Gastroesophageal sphincter (tissue), 4 donors: ENCODE results near the gene DYNC2H1. TPM values are rescaled to one million over a fixed set of nuclear protein-coding genes. Genes with fewer than 3 reads are reported as not detected.

ENCODE experiments used
- ATAC-seq: fragments of 150-250 bp; one replicate; pipeline ENCODE4 v1.9.1; 2016; ENCODE audit warnings: mild to moderate bottlenecking, moderate library complexity
- H3K27ac ChIP-seq, 4 donors: fragments of 200-600 bp; sonication (generic) in 3 of 4; 1 replicate in 3 of 4; 2 replicates in 1 of 4; pipeline ENCODE4 v1.5.1; 2016 to 2019
- H3K27me3 ChIP-seq: fragments of 200-600 bp; sonication (generic); one replicate; pipeline ENCODE4 v1.5.1; 2019
- H3K36me3 ChIP-seq, 2 donors: fragments of 200-600 bp; sonication (generic); one replicate each; pipeline ENCODE4 v1.5.1; 2019; ENCODE audit warnings: control low read depth in 1 of 2
- H3K4me1 ChIP-seq, 3 donors: fragments of 200-600 bp; sonication (generic); 1 replicate in 2 of 3; 2 replicates in 1 of 3; pipeline ENCODE4 v1.5.1; 2016 to 2019; ENCODE audit warnings: control low read depth in 2 of 3
- H3K4me3 ChIP-seq, 2 donors: fragments of 200-600 bp; sonication (generic); one replicate each; pipeline ENCODE4 v1.5.1; 2019; ENCODE audit warnings: mild to moderate bottlenecking in 1 of 2, moderate library complexity in 1 of 2
- H3K9me3 ChIP-seq, 3 donors: fragments of 200-600 bp; sonication (generic); one replicate each; pipeline ENCODE4 v1.5.1; 2017 to 2019; ENCODE audit warnings: control low read depth in 2 of 3
- EP300 ChIP-seq: sonication (generic); formaldehyde crosslinking; IDR thresholded peaks from one replicate; pipeline ENCODE4 v1.6.1; 2017; ENCODE audit warnings: antibody characterized with exemption, mild to moderate bottlenecking
- POLR2A ChIP-seq, 2 donors: fragments of 450-650 bp; IDR thresholded peaks; one replicate each; pipeline ENCODE4 v1.6.1; 2017; ENCODE audit warnings: antibody characterized with exemption in 2 of 2, mild to moderate bottlenecking in 2 of 2, moderate library complexity in 1 of 2
- POLR2AphosphoS5 ChIP-seq: sonication (generic); formaldehyde crosslinking; IDR thresholded peaks from one replicate; pipeline ENCODE4 v1.6.1; 2017; ENCODE audit warnings: antibody characterized with exemption
- WGBS, 2 donors: methylation state at CpG; one replicate each; pipeline ENCODE4 v1.1.5; 2018; ENCODE audit warnings: low coverage in 1 of 2; 5-methylcytosine and 5-hydroxymethylcytosine counted together
- total RNA-seq, 4 donors: library from RNA; depleted of rRNA; stranded (reverse); fragments of >200 nt; gene quantifications; one replicate each; pipeline ENCODE4 v1.1.0, GENCODE V29; 2016
- TF ChIP-seq, protein P1 (sequence below), 4 experiments: fragments of 200-600 bp in 2 of 4; fragments of 450-650 bp in 2 of 4; sonication (generic) in 1 of 4; IDR thresholded peaks; one replicate each; pipeline ENCODE4 v1.5.1; 2017 to 2019; ENCODE audit warnings: antibody characterized with exemption in 4 of 4, mild to moderate bottlenecking in 2 of 4, moderate library complexity in 2 of 4

Gene DYNC2H1
- total RNA-seq, 4 donors from 2014 or later = 11.5 to 26.7 (median 18.1) TPM

DNA sequence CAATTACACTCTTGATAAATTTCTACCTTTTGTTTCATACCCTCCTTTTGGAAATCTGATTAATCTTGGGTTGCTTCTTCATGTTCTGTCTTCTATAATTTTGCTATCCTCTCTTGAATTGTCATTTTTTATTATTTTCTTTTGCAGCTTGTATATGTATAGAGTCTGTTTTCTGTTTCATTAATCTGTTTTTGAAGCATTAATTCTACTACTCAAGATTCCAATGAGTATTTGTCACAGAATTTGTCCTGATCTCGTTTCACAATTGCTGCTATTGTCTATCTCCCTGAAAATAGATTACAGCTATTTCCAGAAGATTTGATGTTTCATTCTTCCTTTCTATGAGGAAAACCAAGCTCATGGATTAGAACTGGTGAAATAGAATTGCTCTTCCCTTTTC, 406.1 kb downstream of the DYNC2H1 start:
- Histone ChIP-seq H3K27me3 (no peaks in the 10 kb centered on the region), H3K36me3 (no peaks in the 10 kb centered on the region), H3K9me3 (peaks cover 0 to 6% (median 0%) of the 10 kb centered on the region in 3 donors), H3K27ac (no peak overlapping the region), H3K4me3 (no peak overlapping the region), H3K4me1 (no peaks in the 10 kb centered on the region)
- no peak for TF ChIP-seq EP300
- no peak for TF ChIP-seq POLR2AphosphoS5
- TF ChIP-seq POLR2A (IDR thresholded peaks at IDR 0.05) = no peak
- TF ChIP-seq, protein P1, sequence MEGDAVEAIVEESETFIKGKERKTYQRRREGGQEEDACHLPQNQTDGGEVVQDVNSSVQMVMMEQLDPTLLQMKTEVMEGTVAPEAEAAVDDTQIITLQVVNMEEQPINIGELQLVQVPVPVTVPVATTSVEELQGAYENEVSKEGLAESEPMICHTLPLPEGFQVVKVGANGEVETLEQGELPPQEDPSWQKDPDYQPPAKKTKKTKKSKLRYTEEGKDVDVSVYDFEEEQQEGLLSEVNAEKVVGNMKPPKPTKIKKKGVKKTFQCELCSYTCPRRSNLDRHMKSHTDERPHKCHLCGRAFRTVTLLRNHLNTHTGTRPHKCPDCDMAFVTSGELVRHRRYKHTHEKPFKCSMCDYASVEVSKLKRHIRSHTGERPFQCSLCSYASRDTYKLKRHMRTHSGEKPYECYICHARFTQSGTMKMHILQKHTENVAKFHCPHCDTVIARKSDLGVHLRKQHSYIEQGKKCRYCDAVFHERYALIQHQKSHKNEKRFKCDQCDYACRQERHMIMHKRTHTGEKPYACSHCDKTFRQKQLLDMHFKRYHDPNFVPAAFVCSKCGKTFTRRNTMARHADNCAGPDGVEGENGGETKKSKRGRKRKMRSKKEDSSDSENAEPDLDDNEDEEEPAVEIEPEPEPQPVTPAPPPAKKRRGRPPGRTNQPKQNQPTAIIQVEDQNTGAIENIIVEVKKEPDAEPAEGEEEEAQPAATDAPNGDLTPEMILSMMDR (IDR thresholded peaks at IDR 0.05) = no peak
- WGBS, 2 donors = 50 to 67% methylated on average over 1 of the region's 1 CpG
- ATAC-seq = no peak

DNA sequence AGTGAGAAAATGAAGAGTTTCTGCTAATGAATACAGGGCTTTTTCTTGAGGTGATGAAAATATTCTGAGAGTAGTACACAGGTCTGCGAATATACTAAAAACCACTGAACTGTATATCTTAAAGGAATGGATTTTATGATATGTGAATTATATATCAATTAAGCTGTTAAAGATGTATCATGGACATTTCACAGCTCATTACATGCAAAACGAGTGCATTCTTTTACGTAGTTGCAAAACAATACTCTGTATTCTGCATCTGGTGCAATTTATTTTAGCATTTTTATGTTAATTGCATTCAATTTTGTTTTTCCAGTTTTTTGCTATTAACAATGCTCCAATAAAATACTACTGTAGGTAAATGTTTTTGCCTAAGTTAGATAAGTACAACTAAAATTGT, 411.6 kb downstream of the DYNC2H1 start:
- 83 to 90% methylated on average over 3 of the region's 3 CpGs for WGBS, 2 donors
- Histone ChIP-seq H3K27ac (no peak overlapping the region), H3K4me3 (no peak overlapping the region), H3K27me3 (no peaks in the 10 kb centered on the region), H3K36me3 (no peaks in the 10 kb centered on the region), H3K9me3 (peaks cover 0 to 6% (median 0%) of the 10 kb centered on the region in 3 donors), H3K4me1 (no peaks in the 10 kb centered on the region)
- TF ChIP-seq, protein P1 (IDR thresholded peaks at IDR 0.05) = no peak
- no peak for TF ChIP-seq POLR2AphosphoS5
- no peak for TF ChIP-seq EP300
- no peak for TF ChIP-seq POLR2A (IDR thresholded peaks at IDR 0.05)
- no peak for ATAC-seq

DNA sequence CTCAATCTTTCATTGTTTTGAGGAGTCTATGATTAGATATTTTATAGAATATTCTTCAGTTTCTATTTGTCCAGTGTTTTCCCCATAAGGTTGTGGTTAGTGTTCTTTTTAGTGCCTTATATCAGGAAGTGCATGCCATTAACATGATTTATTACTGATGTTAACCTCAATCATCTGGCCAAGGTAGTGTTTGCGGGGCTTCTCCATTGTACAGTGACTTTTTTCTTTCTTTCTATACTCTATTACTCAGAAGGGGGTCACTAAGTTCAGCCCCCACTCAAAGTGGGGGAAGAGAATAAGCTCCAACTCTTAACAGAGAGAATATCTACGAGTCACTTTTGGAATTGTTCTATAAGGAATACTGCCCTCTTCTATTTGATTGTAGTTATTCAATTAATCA, 415.8 kb downstream of the DYNC2H1 start:
- Histone ChIP-seq H3K27me3 (no peaks in the 10 kb centered on the region), H3K4me1 (no peaks in the 10 kb centered on the region), H3K4me3 (no peak overlapping the region), H3K36me3 (no peaks in the 10 kb centered on the region), H3K9me3 (no peaks in the 10 kb centered on the region), H3K27ac (no peak overlapping the region)
- TF ChIP-seq POLR2AphosphoS5 (no peak), EP300 (no peak), POLR2A (IDR thresholded peaks at IDR 0.05) (no peak)
- TF ChIP-seq, protein P1 (IDR thresholded peaks at IDR 0.05) = no peak
- WGBS, 2 donors = 38 to 52% methylated on average over 2 of the region's 2 CpGs
- ATAC-seq = no peak

DNA sequence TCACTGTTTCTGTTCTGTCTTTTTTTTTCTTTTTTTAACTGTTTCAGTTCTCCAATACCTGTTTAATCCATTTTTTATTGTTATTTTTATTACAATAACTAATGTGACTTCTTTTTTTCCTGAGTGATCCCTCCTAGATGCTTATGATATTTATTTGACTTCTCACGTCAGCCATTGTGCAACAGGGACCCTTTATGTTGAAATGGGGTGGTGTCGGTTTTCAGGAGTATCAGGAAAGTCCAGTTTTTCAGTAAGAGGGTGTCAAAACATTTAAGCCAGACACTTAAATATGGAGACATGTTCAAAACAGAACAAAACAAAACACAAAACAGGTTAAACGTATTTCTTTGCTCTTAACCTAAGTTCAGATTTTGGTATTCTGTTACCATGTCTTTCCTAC, 418.8 kb downstream of the DYNC2H1 start:
- Histone ChIP-seq H3K9me3 (no peaks in the 10 kb centered on the region), H3K36me3 (no peaks in the 10 kb centered on the region), H3K27me3 (no peaks in the 10 kb centered on the region), H3K4me1 (no peaks in the 10 kb centered on the region), H3K27ac (no peak overlapping the region), H3K4me3 (no peak overlapping the region)
- no peak for TF ChIP-seq POLR2A (IDR thresholded peaks at IDR 0.05)
- TF ChIP-seq, protein P1 (IDR thresholded peaks at IDR 0.05) = no peak
- no peak for TF ChIP-seq POLR2AphosphoS5
- TF ChIP-seq EP300 = no peak
- 58 to 59% methylated on average over 2 to 3 of the region's 3 CpGs for WGBS, 2 donors
- no peak for ATAC-seq

DNA sequence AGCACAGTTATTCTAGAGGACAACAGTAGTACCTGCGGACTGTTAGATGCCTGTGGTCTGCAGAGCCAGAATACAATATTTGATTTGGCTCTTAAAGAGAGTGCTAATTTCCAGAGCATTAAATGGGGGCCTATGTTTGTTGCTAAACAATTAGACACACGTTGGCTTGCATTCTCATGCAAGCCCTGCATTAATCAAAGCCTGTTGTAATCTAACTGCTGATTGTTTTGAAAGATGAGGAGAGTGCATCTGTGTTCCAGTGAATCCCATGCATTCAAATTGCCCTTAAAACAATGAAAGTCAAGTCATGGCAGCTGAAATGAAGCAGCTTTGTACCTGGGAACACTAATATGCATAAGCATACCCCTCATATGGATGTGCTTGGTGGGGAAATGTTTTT, 419.4 kb downstream of the DYNC2H1 start:
- no peaks in the 10 kb centered on the region for H3K9me3 ChIP-seq
- ATAC-seq = no peak
- 44 to 67% methylated on average over 2 of the region's 2 CpGs for WGBS, 2 donors
- H3K36me3 ChIP-seq = no peaks in the 10 kb centered on the region
- H3K4me3 ChIP-seq = no peak overlapping the region
- no peak for TF ChIP-seq POLR2A (IDR thresholded peaks at IDR 0.05)
- no peak for TF ChIP-seq POLR2AphosphoS5
- TF ChIP-seq, protein P1 (IDR thresholded peaks at IDR 0.05) = no peak
- no peak for TF ChIP-seq EP300
- H3K27ac ChIP-seq = no peak overlapping the region
- H3K27me3 ChIP-seq = no peaks in the 10 kb centered on the region
- no peaks in the 10 kb centered on the region for H3K4me1 ChIP-seq
